Neural cell (in vitro differentiated cells): ENCODE measurements around the gene ZDHHC7. TPM values are rescaled to one million over a fixed set of nuclear protein-coding genes. Genes with fewer than 3 reads are reported as not detected.

Source experiments
- H2AFZ ChIP-seq: fragments of 200-600, 300-800 bp; sonication (generic), shearing (Covaris generic); 2 replicates; pipeline ENCODE4 v1.6.0; 2014; ENCODE audit warnings: low read depth, mild to moderate bottlenecking, antibody characterized with exemption, low read length, moderate library complexity
- H3F3A ChIP-seq: fragments of 200-600 bp; shearing (Covaris generic); 2 replicates; pipeline ENCODE4 v1.6.1; 2016; ENCODE audit warnings: mild to moderate bottlenecking, moderate library complexity, mixed read lengths, antibody characterized with exemption, low read length; ENCODE audit not compliant: insufficient read depth, poor library complexity, severe bottlenecking
- H3K27ac ChIP-seq: fragments of 200-600, 300-800 bp; sonication (generic), shearing (Covaris generic); 2 replicates; pipeline ENCODE4 v1.5.1; 2014; ENCODE audit warnings: mild to moderate bottlenecking, low read length, moderate library complexity
- H3K27me3 ChIP-seq: fragments of 300-800, 200-600 bp; sonication (generic), shearing (Covaris generic); 2 replicates; pipeline ENCODE4 v1.6.0; 2014; ENCODE audit warnings: mild to moderate bottlenecking, low read depth, low read length, moderate library complexity; ENCODE audit not compliant: insufficient read depth
- H3K36me3 ChIP-seq: fragments of 300-800, 200-600 bp; sonication (generic), shearing (Covaris generic); 2 replicates; pipeline ENCODE4 v1.5.1; 2014; ENCODE audit warnings: mild to moderate bottlenecking, antibody characterized with exemption, low read length, moderate library complexity; ENCODE audit not compliant: insufficient read depth
- H3K4me2 ChIP-seq: fragments of 300-800, 200-600 bp; sonication (generic), shearing (Covaris generic); 2 replicates; pipeline ENCODE4 v1.6.0; 2014; ENCODE audit warnings: mild to moderate bottlenecking, low read length
- H3K4me3 ChIP-seq: fragments of 300-800, 200-600 bp; sonication (generic), shearing (Covaris generic); 2 replicates; pipeline ENCODE4 v1.5.1; 2014; ENCODE audit warnings: mild to moderate bottlenecking, low read length, moderate library complexity
- H3K79me2 ChIP-seq: fragments of 200-600 bp; shearing (Covaris generic); replicated peaks from 2 replicates; pipeline ENCODE4 v1.6.0; 2014; ENCODE audit warnings: mild to moderate bottlenecking, low read length, moderate library complexity; ENCODE audit not compliant: insufficient read depth
- H3K9ac ChIP-seq: fragments of 300-800, 200-600 bp; sonication (generic), shearing (Covaris generic); 2 replicates; pipeline ENCODE4 v1.6.1; 2016; ENCODE audit warnings: mild to moderate bottlenecking, low read length, mixed read lengths
- H3K9me2 ChIP-seq: fragments of 200-600 bp; shearing (Covaris generic); 2 replicates; pipeline ENCODE4 v1.6.1; 2016; ENCODE audit warnings: mild to moderate bottlenecking, low read length, mixed read lengths; ENCODE audit not compliant: insufficient read depth
- H3K9me3 ChIP-seq: fragments of 200-600, 300-800 bp; sonication (generic), shearing (Covaris generic); 2 replicates; pipeline ENCODE4 v1.6.1; 2016; ENCODE audit warnings: mild to moderate bottlenecking, mixed run types, low read length, moderate library complexity, mixed read lengths
- H4K20me1 ChIP-seq: fragments of 200-600 bp; shearing (Covaris generic); 2 replicates; pipeline ENCODE4 v1.6.1; 2016; ENCODE audit warnings: mild to moderate bottlenecking, mixed run types; ENCODE audit not compliant: insufficient read depth
- EP300 ChIP-seq: fragments of 450-650 bp; conservative IDR thresholded peaks from 2 replicates; pipeline ENCODE4 v1.6.1; 2014; ENCODE audit warnings: antibody characterized with exemption, mild to moderate bottlenecking, moderate library complexity; ENCODE audit not compliant: poor library complexity, severe bottlenecking
- EZH2 ChIP-seq: fragments of 200-600, 300-800 bp; shearing (Covaris generic), sonication (generic); IDR thresholded peaks from 2 replicates; pipeline ENCODE4 v1.6.1; 2014; ENCODE audit warnings: antibody characterized with exemption, low read length, borderline replicate concordance, mild to moderate bottlenecking; ENCODE audit not compliant: insufficient read depth, poor library complexity, severe bottlenecking
- MXI1 ChIP-seq: fragments of 450-650 bp; conservative IDR thresholded peaks from 2 replicates; pipeline ENCODE4 v1.6.1; 2014; ENCODE audit warnings: antibody characterized with exemption, mild to moderate bottlenecking; ENCODE audit not compliant: poor library complexity, severe bottlenecking
- POLR2AphosphoS5 ChIP-seq: IDR thresholded peaks from 2 replicates; pipeline ENCODE4 v1.6.1; 2012
- RAD21 ChIP-seq: fragments of 450-650 bp; conservative IDR thresholded peaks from 2 replicates; pipeline ENCODE4 v1.6.1; 2014; ENCODE audit warnings: antibody characterized with exemption, mild to moderate bottlenecking, moderate library complexity
- SMC3 ChIP-seq: fragments of 450-650 bp; conservative IDR thresholded peaks from 2 replicates; pipeline ENCODE4 v1.6.1; 2014; ENCODE audit warnings: antibody characterized with exemption, mild to moderate bottlenecking, moderate library complexity; ENCODE audit not compliant: poor library complexity
- TAF1 ChIP-seq: IDR thresholded peaks from 2 replicates; pipeline ENCODE4 v1.6.1; 2012; ENCODE audit warnings: low read depth
- polyA plus RNA-seq: library from polyadenylated mRNA; depleted of rRNA; stranded (reverse); fragments of >200 nt; gene quantifications from 2 replicates; pipeline ENCODE4 v1.2.3, GENCODE V29; 2014
- TF ChIP-seq, protein P1 (sequence below): fragments of 450-650 bp; IDR thresholded peaks from 2 replicates; pipeline ENCODE4 v1.5.1; 2014; ENCODE audit warnings: antibody characterized with exemption, mild to moderate bottlenecking, moderate library complexity; ENCODE audit not compliant: poor library complexity, severe bottlenecking
- TF ChIP-seq, protein P2 (sequence below): IDR thresholded peaks from 2 replicates; pipeline ENCODE4 v1.6.1; 2012; ENCODE audit warnings: borderline replicate concordance

ZDHHC7 gene
- polyA plus RNA-seq, 1 donor from 2014 or later = 33.8 TPM

DNA sequence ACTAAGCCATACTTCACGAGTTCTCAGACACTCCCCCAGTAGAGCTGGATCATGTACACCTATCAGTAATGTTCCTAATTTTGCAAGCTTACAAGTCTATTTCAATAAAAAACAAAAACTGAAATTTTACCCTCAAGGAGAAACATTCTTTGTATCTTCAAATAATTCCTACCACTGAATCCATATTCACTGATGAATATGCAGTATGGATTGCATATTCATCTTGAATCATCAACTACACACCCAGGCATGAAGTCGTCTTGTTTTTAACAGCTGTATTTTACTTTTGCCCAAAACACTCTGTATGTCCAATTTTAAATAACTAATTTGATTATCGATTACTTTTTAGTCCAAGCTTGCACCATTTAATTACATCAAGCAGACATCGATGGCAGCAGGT is 31.8 kb downstream of the ZDHHC7 start:
- H3K36me3 ChIP-seq = no peaks in the 10 kb centered on the region
- no peaks in the 10 kb centered on the region for H3K79me2 ChIP-seq
- H2AFZ ChIP-seq = no peak overlapping the region
- no peak overlapping the region for H3K4me2 ChIP-seq
- H3K4me3 ChIP-seq = no peak overlapping the region
- no peaks in the 10 kb centered on the region for H3K9me3 ChIP-seq
- no peak overlapping the region for H3K27ac ChIP-seq
- H3K9ac ChIP-seq = no peak overlapping the region
- no peaks in the 10 kb centered on the region for H3K27me3 ChIP-seq
- no peaks in the 10 kb centered on the region for H3K9me2 ChIP-seq
- TF ChIP-seq, protein P1, sequence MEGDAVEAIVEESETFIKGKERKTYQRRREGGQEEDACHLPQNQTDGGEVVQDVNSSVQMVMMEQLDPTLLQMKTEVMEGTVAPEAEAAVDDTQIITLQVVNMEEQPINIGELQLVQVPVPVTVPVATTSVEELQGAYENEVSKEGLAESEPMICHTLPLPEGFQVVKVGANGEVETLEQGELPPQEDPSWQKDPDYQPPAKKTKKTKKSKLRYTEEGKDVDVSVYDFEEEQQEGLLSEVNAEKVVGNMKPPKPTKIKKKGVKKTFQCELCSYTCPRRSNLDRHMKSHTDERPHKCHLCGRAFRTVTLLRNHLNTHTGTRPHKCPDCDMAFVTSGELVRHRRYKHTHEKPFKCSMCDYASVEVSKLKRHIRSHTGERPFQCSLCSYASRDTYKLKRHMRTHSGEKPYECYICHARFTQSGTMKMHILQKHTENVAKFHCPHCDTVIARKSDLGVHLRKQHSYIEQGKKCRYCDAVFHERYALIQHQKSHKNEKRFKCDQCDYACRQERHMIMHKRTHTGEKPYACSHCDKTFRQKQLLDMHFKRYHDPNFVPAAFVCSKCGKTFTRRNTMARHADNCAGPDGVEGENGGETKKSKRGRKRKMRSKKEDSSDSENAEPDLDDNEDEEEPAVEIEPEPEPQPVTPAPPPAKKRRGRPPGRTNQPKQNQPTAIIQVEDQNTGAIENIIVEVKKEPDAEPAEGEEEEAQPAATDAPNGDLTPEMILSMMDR = no peak
- no peak for TF ChIP-seq SMC3
- no peak for TF ChIP-seq EZH2
- H3F3A ChIP-seq = no peaks in the 10 kb centered on the region
- H4K20me1 ChIP-seq = no peaks in the 10 kb centered on the region

DNA sequence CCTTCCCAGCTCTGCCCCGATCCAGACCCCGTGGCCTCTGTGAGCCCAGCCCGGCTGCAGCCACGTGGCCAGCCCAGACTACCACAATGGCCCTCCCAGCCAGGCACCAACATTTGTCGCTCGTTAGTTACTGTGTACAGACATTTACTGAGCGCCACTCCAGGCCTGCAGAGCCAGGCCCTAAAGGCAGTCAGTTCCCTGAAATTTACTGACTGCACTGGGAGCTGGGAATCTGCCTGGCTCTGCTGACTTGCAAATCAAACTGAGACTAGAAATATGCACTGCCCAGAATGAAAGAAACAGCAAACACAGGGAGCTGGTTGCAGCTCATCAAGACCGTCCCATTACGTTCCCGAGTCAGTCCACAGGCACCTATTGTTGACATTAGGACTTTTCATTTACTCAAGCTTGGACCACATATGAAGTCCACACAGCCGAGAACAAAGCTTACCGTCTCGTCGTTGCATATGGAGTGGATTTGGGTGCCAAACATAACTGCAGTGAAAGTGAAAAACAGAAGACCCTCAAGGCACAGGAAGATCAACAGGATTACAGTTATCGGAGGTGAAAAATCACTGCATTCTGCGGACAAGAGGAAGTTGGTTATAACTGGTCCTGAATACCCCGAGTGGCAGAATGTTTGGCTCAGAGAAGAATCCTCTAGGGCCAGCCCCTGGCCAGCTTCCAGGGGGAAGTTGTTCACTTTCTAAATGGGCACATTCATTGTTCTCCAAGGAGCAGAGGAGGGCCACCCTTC is 34.5 kb downstream of the ZDHHC7 start:
- no peaks in the 10 kb centered on the region for H4K20me1 ChIP-seq
- no peak overlapping the region for H3K4me3 ChIP-seq
- H3K4me2 ChIP-seq = no peak overlapping the region
- H3K9me2 ChIP-seq = no peaks in the 10 kb centered on the region
- TF ChIP-seq SMC3 (no peak), TAF1 (no peak), MXI1 (no peak)
- TF ChIP-seq, protein P2, sequence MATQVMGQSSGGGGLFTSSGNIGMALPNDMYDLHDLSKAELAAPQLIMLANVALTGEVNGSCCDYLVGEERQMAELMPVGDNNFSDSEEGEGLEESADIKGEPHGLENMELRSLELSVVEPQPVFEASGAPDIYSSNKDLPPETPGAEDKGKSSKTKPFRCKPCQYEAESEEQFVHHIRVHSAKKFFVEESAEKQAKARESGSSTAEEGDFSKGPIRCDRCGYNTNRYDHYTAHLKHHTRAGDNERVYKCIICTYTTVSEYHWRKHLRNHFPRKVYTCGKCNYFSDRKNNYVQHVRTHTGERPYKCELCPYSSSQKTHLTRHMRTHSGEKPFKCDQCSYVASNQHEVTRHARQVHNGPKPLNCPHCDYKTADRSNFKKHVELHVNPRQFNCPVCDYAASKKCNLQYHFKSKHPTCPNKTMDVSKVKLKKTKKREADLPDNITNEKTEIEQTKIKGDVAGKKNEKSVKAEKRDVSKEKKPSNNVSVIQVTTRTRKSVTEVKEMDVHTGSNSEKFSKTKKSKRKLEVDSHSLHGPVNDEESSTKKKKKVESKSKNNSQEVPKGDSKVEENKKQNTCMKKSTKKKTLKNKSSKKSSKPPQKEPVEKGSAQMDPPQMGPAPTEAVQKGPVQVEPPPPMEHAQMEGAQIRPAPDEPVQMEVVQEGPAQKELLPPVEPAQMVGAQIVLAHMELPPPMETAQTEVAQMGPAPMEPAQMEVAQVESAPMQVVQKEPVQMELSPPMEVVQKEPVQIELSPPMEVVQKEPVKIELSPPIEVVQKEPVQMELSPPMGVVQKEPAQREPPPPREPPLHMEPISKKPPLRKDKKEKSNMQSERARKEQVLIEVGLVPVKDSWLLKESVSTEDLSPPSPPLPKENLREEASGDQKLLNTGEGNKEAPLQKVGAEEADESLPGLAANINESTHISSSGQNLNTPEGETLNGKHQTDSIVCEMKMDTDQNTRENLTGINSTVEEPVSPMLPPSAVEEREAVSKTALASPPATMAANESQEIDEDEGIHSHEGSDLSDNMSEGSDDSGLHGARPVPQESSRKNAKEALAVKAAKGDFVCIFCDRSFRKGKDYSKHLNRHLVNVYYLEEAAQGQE = no peak
- H3K27me3 ChIP-seq = no peaks in the 10 kb centered on the region
- H2AFZ ChIP-seq = no peak overlapping the region
- no peaks in the 10 kb centered on the region for H3K36me3 ChIP-seq
- no peaks in the 10 kb centered on the region for H3K9me3 ChIP-seq
- H3K9ac ChIP-seq = no peak overlapping the region
- H3F3A ChIP-seq = no peaks in the 10 kb centered on the region
- H3K79me2 ChIP-seq = no peaks in the 10 kb centered on the region
- no peak overlapping the region for H3K27ac ChIP-seq

DNA sequence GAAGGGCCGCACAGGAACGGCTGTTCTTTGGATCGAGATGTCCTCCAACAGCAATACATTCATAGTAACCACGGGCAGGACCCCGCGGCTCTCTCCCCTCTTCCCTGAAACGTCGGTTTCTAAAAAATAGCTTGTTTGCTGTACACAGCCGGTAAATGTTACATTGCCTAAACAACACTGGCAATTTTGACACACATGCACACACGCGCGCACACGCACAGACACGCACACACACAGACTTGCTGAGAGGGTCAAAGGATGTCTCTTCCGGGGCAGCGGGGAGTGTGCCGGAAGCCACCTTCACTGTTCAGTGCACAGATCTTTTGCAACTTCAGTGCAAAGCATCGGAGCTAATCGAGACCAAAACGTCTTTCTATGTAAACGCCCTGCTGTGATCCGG is 35.8 kb downstream of the ZDHHC7 start:
- Histone ChIP-seq H4K20me1 (no peaks in the 10 kb centered on the region), H3K9me2 (no peaks in the 10 kb centered on the region), H3K27me3 (no peaks in the 10 kb centered on the region), H3K79me2 (no peaks in the 10 kb centered on the region), H2AFZ (no peak overlapping the region), H3K9ac (no peak overlapping the region), H3K4me2 (no peak overlapping the region), H3K4me3 (no peak overlapping the region), H3F3A (no peaks in the 10 kb centered on the region), H3K9me3 (no peaks in the 10 kb centered on the region), H3K36me3 (no peaks in the 10 kb centered on the region), H3K27ac (no peak overlapping the region)
- no peak for TF ChIP-seq SMC3
- no peak for TF ChIP-seq MXI1
- TF ChIP-seq TAF1 = no peak
- TF ChIP-seq POLR2AphosphoS5 = no peak
- no peak for TF ChIP-seq EZH2
- TF ChIP-seq EP300 = no peak
- TF ChIP-seq RAD21 = no peak
- TF ChIP-seq, protein P1 = no peak
- TF ChIP-seq, protein P2 = no peak
